Measurements from ENCODE around the gene PRAMEF18. TPM values are rescaled to one million over a fixed set of nuclear protein-coding genes. Genes with fewer than 3 reads are reported as not detected.
"Not testable (repeated sequence)": the region's sequence is repeated elsewhere in the genome, so short reads cannot be mapped to it uniquely, and the experiment has no call there.

The PRAMEF18 gene
- total and polyA plus RNA-seq, 7 donors: not detected

GRCh38 chr1:13231061-13231750, 5.3 kb upstream of the PRAMEF18 start:
- H3K36me3 ChIP-seq (ENCODE audit: insufficient read depth in 1 of 2, low read depth in 1 of 2); H3K27ac ChIP-seq; ATAC-seq; H3K4me1 ChIP-seq; H3K9me3 ChIP-seq; H3K27me3 ChIP-seq (ENCODE audit: insufficient read depth in 3 of 3, low read length in 2 of 3); intact Hi-C loops (cut with DNase I); H3K4me3 ChIP-seq: not testable (repeated sequence)
- peak in 1 of 2 donors; percentile 8 for DNase-seq
- 72 to 77% (median 75%) methylated on average over 7 of the region's 7 CpGs for WGBS, 3 donors

GRCh38 chr1:13230601-13231000, 4.6 kb upstream of the PRAMEF18 start:
- DNase-seq: peak in 1 of 2 donors; percentile 34
- H3K4me1 ChIP-seq; intact Hi-C loops (cut with DNase I); H3K27ac ChIP-seq; H3K9me3 ChIP-seq; H3K4me3 ChIP-seq; H3K27me3 ChIP-seq (ENCODE audit: insufficient read depth in 3 of 3, low read length in 2 of 3); ATAC-seq; H3K36me3 ChIP-seq (ENCODE audit: insufficient read depth in 1 of 2, low read depth in 1 of 2): not testable (repeated sequence)
- 70 to 78% (median 74%) methylated on average over 2 of the region's 2 CpGs for WGBS, 3 donors

- intact Hi-C loops (cut with DNase I); H3K36me3 ChIP-seq (ENCODE audit: insufficient read depth in 1 of 2, low read depth in 1 of 2); H3K9me3 ChIP-seq; H3K27me3 ChIP-seq (ENCODE audit: insufficient read depth in 3 of 3, low read length in 2 of 3); H3K4me3 ChIP-seq; ATAC-seq; H3K4me1 ChIP-seq; DNase-seq; H3K27ac ChIP-seq: not testable (repeated sequence)
- WGBS, 3 donors: 76 to 77% (median 76%) methylated on average over 5 of the region's 5 CpGs
Measured at GRCh38 chr1:13230096-13230495, 4.1 kb upstream of the PRAMEF18 start.

- peaks cover 0 to 6% (median 2%) of the 10 kb centered on the region in 3 donors for H3K27me3 ChIP-seq (ENCODE audit: insufficient read depth in 3 of 3, low read length in 2 of 3)
- TF ChIP-seq CTCF (IDR thresholded peaks at IDR 0.05): peak; percentile 17
- DNase-seq (peak in 1 of 2 donors; percentile 26), ATAC-seq (no peak)
- no peak overlapping the region for H3K27ac ChIP-seq
- WGBS, 3 donors: 68 to 74% (median 73%) methylated on average over 7 of the region's 7 CpGs
- H3K36me3 ChIP-seq (ENCODE audit: insufficient read depth in 1 of 2, low read depth in 1 of 2): no peaks in the 10 kb centered on the region
- H3K9me3 ChIP-seq: no peaks in the 10 kb centered on the region
- intact Hi-C loops (cut with DNase I): no loop called here
- H3K4me1 ChIP-seq: no peaks in the 10 kb centered on the region
- H3K4me3 ChIP-seq: no peak overlapping the region
Measured at GRCh38 chr1:13228343-13228781, 2.4 kb upstream of the PRAMEF18 start.

- H3K36me3 ChIP-seq (ENCODE audit: insufficient read depth in 1 of 2, low read depth in 1 of 2); H3K27me3 ChIP-seq (ENCODE audit: insufficient read depth in 3 of 3, low read length in 2 of 3); H3K27ac ChIP-seq; intact Hi-C loops (cut with DNase I); H3K9me3 ChIP-seq; ATAC-seq; H3K4me3 ChIP-seq; H3K4me1 ChIP-seq: not testable (repeated sequence)
- WGBS, 3 donors: 77 to 84% (median 84%) methylated on average over 8 of the region's 8 CpGs
- DNase-seq: peak in 1 of 2 donors; percentile 3
Measured at GRCh38 chr1:13227271-13228055, 1.5 kb upstream of the PRAMEF18 start.

- DNase-seq (peak in 1 of 2 donors; percentile 6), ATAC-seq (no peak)
- TF ChIP-seq CTCF (IDR thresholded peaks at IDR 0.05): no peak
- no peak overlapping the region for H3K27ac ChIP-seq
- no peaks in the 10 kb centered on the region for H3K36me3 ChIP-seq (ENCODE audit: insufficient read depth in 1 of 2, low read depth in 1 of 2)
- WGBS, 3 donors: 76 to 82% (median 79%) methylated on average over 5 of the region's 5 CpGs
- peaks cover 0 to 6% (median 0%) of the 10 kb centered on the region in 3 donors for H3K27me3 ChIP-seq (ENCODE audit: insufficient read depth in 3 of 3, low read length in 2 of 3)
- H3K4me3 ChIP-seq: no peak overlapping the region
- intact Hi-C loops (cut with DNase I): no loop called here
- H3K9me3 ChIP-seq: no peaks in the 10 kb centered on the region
- H3K4me1 ChIP-seq: no peaks in the 10 kb centered on the region
Measured at GRCh38 chr1:13224480-13225060, 1.4 kb downstream of the PRAMEF18 start.

GRCh38 chr1:13222788-13223187, 3.2 kb downstream of the PRAMEF18 start:
- DNase-seq; H3K36me3 ChIP-seq (ENCODE audit: insufficient read depth in 1 of 2, low read depth in 1 of 2); H3K4me3 ChIP-seq; H3K4me1 ChIP-seq; intact Hi-C loops (cut with DNase I); H3K27ac ChIP-seq; H3K27me3 ChIP-seq (ENCODE audit: insufficient read depth in 3 of 3, low read length in 2 of 3); H3K9me3 ChIP-seq; ATAC-seq: not testable (repeated sequence)
- no CpG with 5 or more reads among the region's 4 CpGs for WGBS, 3 donors

- H3K36me3 ChIP-seq (ENCODE audit: insufficient read depth in 1 of 2, low read depth in 1 of 2); intact Hi-C loops (cut with DNase I); H3K4me3 ChIP-seq; H3K9me3 ChIP-seq; DNase-seq; H3K4me1 ChIP-seq; ATAC-seq; H3K27me3 ChIP-seq (ENCODE audit: insufficient read depth in 3 of 3, low read length in 2 of 3); H3K27ac ChIP-seq: not testable (repeated sequence)
- WGBS, 3 donors: no CpG with 5 or more reads among the region's 3 CpGs
Measured at GRCh38 chr1:13219203-13219602, 6.8 kb downstream of the PRAMEF18 start.

GRCh38 chr1:13216619-13217018, 9.3 kb downstream of the PRAMEF18 start:
- DNase-seq; H3K36me3 ChIP-seq (ENCODE audit: insufficient read depth in 1 of 2, low read depth in 1 of 2); H3K27me3 ChIP-seq (ENCODE audit: insufficient read depth in 3 of 3, low read length in 2 of 3); H3K4me3 ChIP-seq; H3K4me1 ChIP-seq; H3K27ac ChIP-seq; intact Hi-C loops (cut with DNase I); H3K9me3 ChIP-seq; ATAC-seq: not testable (repeated sequence)
- no CpG with 5 or more reads among the region's 7 CpGs for WGBS, 3 donors

All from psoas muscle (tissue), 8 donors.